ENCODE data around the gene CDK4. TPM values are rescaled to one million over a fixed set of nuclear protein-coding genes. Genes with fewer than 3 reads are reported as not detected.

Gene CDK4
- total and polyA plus RNA-seq, 2 of the 4 experiments (the other 2 are of a cell fraction) = 261 to 297 TPM

DNA sequence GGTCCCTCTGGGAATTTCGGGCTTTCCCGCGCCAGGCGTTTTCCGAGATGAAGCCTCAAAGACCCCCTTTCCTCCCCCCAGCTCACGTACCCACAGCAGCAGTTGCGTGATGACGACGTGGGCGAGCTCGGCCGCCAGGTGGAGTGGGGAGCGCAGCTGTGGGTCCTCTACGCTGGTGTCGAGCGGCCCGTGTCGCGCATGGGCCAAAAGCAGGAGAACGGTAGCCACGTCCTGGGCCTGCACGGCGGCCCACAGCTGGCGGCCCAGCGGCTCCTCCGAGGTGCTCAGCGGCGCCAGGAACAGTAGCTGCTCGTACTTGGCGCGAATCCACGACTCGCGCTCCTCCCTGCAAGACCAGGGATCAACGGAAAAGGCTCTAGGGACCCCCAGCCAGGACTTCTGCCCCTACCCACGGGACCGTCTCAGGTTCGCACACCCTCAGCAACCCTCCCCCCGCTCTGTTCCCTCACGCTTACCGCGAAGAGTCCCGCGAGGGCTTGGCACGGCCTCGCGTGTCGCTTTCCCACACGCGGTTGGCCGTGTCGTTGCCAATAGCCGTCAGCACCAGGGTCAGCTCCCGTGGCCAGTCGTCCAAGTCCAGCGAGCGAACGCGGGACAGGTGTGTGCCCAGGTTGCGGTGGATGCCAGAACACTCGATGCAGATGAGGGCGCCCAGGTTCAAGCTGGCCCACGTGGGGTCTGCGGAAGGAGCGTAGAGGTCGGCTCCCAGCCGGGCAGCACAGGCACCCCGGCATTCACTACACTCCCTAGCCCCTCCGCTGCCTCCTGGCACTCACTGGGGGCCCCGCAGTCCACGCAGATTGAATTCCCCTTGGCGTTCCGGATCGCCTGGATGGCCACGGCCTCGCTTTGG is 25.0 kb downstream of the CDK4 start:
- ChIA-PET CTCF (interaction anchor here (1.2 kb wide), 1 partner anchor 13 kb away, joined by 3 read pairs; no protein-coding TSS in a partner anchor), POLR2A (ENCODE audit: unreplicated experiment) (no interaction called here)
- TF ChIP-seq BHLHE40 (IDR thresholded peaks at IDR 0.05; ENCODE audit: low read depth, low read length) = no peak
- 0 out of 2 replicates have a peak, but pooled peaks have one; percentile 39 for TF ChIP-seq MXI1 (IDR thresholded peaks at IDR 0.05; ENCODE audit: borderline replicate concordance, low read depth, low read length)
- TF ChIP-seq, protein P1, sequence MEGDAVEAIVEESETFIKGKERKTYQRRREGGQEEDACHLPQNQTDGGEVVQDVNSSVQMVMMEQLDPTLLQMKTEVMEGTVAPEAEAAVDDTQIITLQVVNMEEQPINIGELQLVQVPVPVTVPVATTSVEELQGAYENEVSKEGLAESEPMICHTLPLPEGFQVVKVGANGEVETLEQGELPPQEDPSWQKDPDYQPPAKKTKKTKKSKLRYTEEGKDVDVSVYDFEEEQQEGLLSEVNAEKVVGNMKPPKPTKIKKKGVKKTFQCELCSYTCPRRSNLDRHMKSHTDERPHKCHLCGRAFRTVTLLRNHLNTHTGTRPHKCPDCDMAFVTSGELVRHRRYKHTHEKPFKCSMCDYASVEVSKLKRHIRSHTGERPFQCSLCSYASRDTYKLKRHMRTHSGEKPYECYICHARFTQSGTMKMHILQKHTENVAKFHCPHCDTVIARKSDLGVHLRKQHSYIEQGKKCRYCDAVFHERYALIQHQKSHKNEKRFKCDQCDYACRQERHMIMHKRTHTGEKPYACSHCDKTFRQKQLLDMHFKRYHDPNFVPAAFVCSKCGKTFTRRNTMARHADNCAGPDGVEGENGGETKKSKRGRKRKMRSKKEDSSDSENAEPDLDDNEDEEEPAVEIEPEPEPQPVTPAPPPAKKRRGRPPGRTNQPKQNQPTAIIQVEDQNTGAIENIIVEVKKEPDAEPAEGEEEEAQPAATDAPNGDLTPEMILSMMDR (conservative IDR thresholded peaks at IDR 0.05; ENCODE audit: low read depth, low read length) = peak; percentile 19; the same call in 1 of the 2 replicates
- intact Hi-C loops (cut with micrococcal nuclease) = no loop called here
- DNase-seq = no peak
- Histone ChIP-seq H2AFZ (replicated peaks; ENCODE audit: low read length, poor library complexity) (peak overlapping the region; percentile 100), H2AK9ac (replicated peaks; ENCODE audit: low read depth, low read length, poor library complexity) (peak overlapping the region; percentile 99), H3K9ac (ENCODE audit: low read depth, low read length) (peak overlapping the region; percentile 92; the same call in 1 of the 2 replicates), H4K20me1 (ENCODE audit: insufficient read depth, low read length) (peaks cover 9% of the 10 kb centered on the region; the same call in 1 of the 2 replicates), H4K8ac (ENCODE audit: low read depth in 2 of 2, low read length in 2 of 2) (peak overlapping the region; percentile 92 to 96), H3K4me3 (ENCODE audit: insufficient read depth, low read depth, low read length) (peak overlapping the region; percentile 70), H2BK5ac (ENCODE audit: low read depth, low read length, poor library complexity, severe bottlenecking) (peak overlapping the region; percentile 74), H3K4me2 (ENCODE audit: low read depth, low read length) (peak overlapping the region; percentile 77), H2BK20ac (ENCODE audit: low read depth, low read length) (no peak overlapping the region), H3K9me1 (ENCODE audit: insufficient read depth, low read length) (peaks cover 6% of the 10 kb centered on the region; the same call in 1 of the 2 replicates), H3K4ac (ENCODE audit: low read depth, low read length) (peak overlapping the region; percentile 89), H3K23ac (ENCODE audit: low read depth, low read length) (peak overlapping the region; percentile 75), H3K14ac (replicated peaks; ENCODE audit: low read depth, low read length) (peak overlapping the region; percentile 90; the same call in 1 of the 2 replicates), H4K91ac (ENCODE audit: insufficient read depth, low read depth, low read length) (peak overlapping the region; percentile 82), H3K56ac (ENCODE audit: extremely low read depth, insufficient read depth, low read length) (0 out of 2 replicates have a peak overlapping the region, but pooled peaks have one; percentile 23), H2BK15ac (ENCODE audit: low read depth, low read length) (no peak overlapping the region), H3K4me1 (ENCODE audit: control insufficient read depth, insufficient read depth, low read length) (0 out of 2 replicates have a peak, but pooled peaks cover 4% of the 10 kb centered on the region), H2BK120ac (ENCODE audit: low read depth, low read length) (peak overlapping the region; percentile 27), H3K79me1 (ENCODE audit: low read depth in 1 of 2, low read length in 2 of 2) (peaks cover 0 to 17% of the 10 kb centered on the region in 2 experiments; a peak in 1 of 4 replicates), H4K5ac (ENCODE audit: low read depth, low read length) (peak overlapping the region; percentile 40), H2AK5ac (ENCODE audit: low read depth, low read length) (peak overlapping the region; percentile 65; the same call in 1 of the 2 replicates), H3K36me3 (ENCODE audit: control insufficient read depth, insufficient read depth, low read length) (peaks cover 6% of the 10 kb centered on the region; the same call in 1 of the 2 replicates), H3K27ac (ENCODE audit: insufficient read depth, low read length) (peak overlapping the region; percentile 61), H3K9me3 (ENCODE audit: control insufficient read depth, insufficient read depth, low read length) (no peaks in the 10 kb centered on the region), H3K27me3 (ENCODE audit: control insufficient read depth, insufficient read depth, low read length) (peaks cover 12% of the 10 kb centered on the region; the same call in 1 of the 2 replicates), H3K18ac (ENCODE audit: low read depth, low read length) (peak overlapping the region; percentile 45)
- in situ Hi-C loops (cut with MboI; ENCODE audit: low sequenced_read_pairs) = no loop called here
- dilution Hi-C loops (cut with HindIII; ENCODE audit: low sequenced_read_pairs, unreplicated experiment) = no loop called here
- ATAC-seq (ENCODE audit: low read depth) = peak; percentile 7
- BruUV-seq (replicated peaks) = no TSS peak
- WGBS, 2 experiments (ENCODE audit: extremely low coverage in 2 of 2, insufficient read length in 1 of 2) = 16% methylated on average over 53 of the region's 76 CpGs; no CpG with 5 or more reads in 1 of the 2 experiments

All from IMR-90 (cell line).